DND-41 (cell line): ENCODE data around the gene TSPAN18.

Experiments used
- ATAC-seq: fragments of 200-7000 bp; cut with Tn5 transposase; 3 replicates; pipeline ENCODE4 v1.9.1; 2021; ENCODE audit warnings: low read depth; ENCODE audit not compliant: insufficient read depth
- DNase-seq: peaks from one replicate; pipeline ENCODE4 v3.0.0-alpha.2; 2020
- H2AFZ ChIP-seq: 2 replicates; pipeline ENCODE4 v1.6.0; 2012; ENCODE audit warnings: low read depth, low read length
- H3K27ac ChIP-seq: 2 replicates; pipeline ENCODE4 v1.5.1; 2012; ENCODE audit warnings: low read length, inconsistent platforms
- H3K27me3 ChIP-seq: fragments of 200-600 bp; sonication (generic); 2 replicates; pipeline ENCODE4 v1.6.0; 2012; ENCODE audit warnings: low read length, mild to moderate bottlenecking, inconsistent platforms; ENCODE audit not compliant: insufficient read depth, poor library complexity
- H3K36me3 ChIP-seq: 2 replicates; pipeline ENCODE4 v1.5.1; 2012; ENCODE audit warnings: low read length, inconsistent platforms; ENCODE audit not compliant: insufficient read depth
- H3K4me1 ChIP-seq: 2 replicates; pipeline ENCODE4 v1.5.1; 2012; ENCODE audit warnings: mild to moderate bottlenecking, low read length; ENCODE audit not compliant: insufficient read depth
- H3K4me2 ChIP-seq: 2 replicates; pipeline ENCODE4 v1.6.0; 2012; ENCODE audit warnings: mild to moderate bottlenecking, moderate library complexity, low read length, inconsistent platforms; ENCODE audit not compliant: insufficient read depth
- H3K4me3 ChIP-seq, 2 experiments: fragments of 200-600 bp in 1 of 2; shearing (Covaris generic) in 1 of 2; 2 replicates each; pipeline ENCODE4 v1.5.1; 2012 to 2016; ENCODE audit warnings: inconsistent platforms in 2 of 2, low read length in 2 of 2, mild to moderate bottlenecking in 2 of 2, low read depth in 1 of 2, moderate library complexity in 1 of 2
- H3K79me2 ChIP-seq: 2 replicates; pipeline ENCODE4 v1.6.0; 2012; ENCODE audit warnings: low read length, inconsistent platforms; ENCODE audit not compliant: insufficient read depth
- H3K9ac ChIP-seq: 2 replicates; pipeline ENCODE4 v1.6.0; 2012; ENCODE audit warnings: low read depth, mild to moderate bottlenecking, inconsistent platforms, low read length, moderate library complexity
- H3K9me3 ChIP-seq: 2 replicates; pipeline ENCODE4 v1.5.1; 2012; ENCODE audit warnings: low read length, moderate library complexity, mild to moderate bottlenecking, inconsistent platforms; ENCODE audit not compliant: insufficient read depth, severe bottlenecking
- H4K20me1 ChIP-seq: 2 replicates; pipeline ENCODE4 v1.6.0; 2012; ENCODE audit warnings: low read length; ENCODE audit not compliant: insufficient read depth
- EZH2 ChIP-seq: IDR thresholded peaks from 3 replicates; pipeline ENCODE4 v1.6.1; 2012; ENCODE audit warnings: borderline replicate concordance, low read depth, mild to moderate bottlenecking, moderate library complexity, low read length, inconsistent platforms; ENCODE audit not compliant: severe bottlenecking
- TF ChIP-seq, protein P1 (sequence below): IDR thresholded peaks from 2 replicates; pipeline ENCODE4 v1.5.1; 2012; ENCODE audit warnings: borderline replicate concordance, low read length, moderate library complexity, mild to moderate bottlenecking; ENCODE audit not compliant: poor library complexity, severe bottlenecking; ENCODE audit errors: extremely low read depth

Gene TSPAN18

DNA sequence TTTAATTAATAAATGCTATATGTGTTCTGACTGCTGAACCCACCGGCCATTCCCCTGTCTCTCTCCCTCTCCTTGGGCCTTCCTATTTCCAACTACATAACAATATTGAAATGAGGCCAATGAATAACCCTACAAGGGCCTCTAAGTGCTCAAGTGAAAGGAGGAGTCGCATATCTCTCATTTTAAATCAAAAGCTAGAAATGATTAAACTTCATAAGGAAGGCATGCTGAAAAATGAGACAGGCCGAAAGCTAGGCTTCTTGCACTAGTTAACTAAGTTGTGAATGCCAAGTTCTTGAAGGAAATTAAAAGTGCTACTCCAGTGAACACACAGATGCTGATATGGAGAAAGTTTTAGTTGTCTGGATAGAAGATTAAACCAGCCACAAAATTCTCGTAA, 109.2 kb downstream of the TSPAN18 start:
- DNase-seq (no peak), ATAC-seq (no peak)
- Histone ChIP-seq H3K9ac (no peak overlapping the region), H2AFZ (no peak overlapping the region), H3K4me2 (no peak overlapping the region), H3K4me3 (no peak overlapping the region), H3K27ac (no peak overlapping the region), H3K4me1 (no peaks in the 10 kb centered on the region), H3K9me3 (peaks cover 2% of the 10 kb centered on the region), H3K79me2 (no peaks in the 10 kb centered on the region), H4K20me1 (no peaks in the 10 kb centered on the region; the same call in 1 of the 2 replicates), H3K36me3 (no peaks in the 10 kb centered on the region), H3K27me3 (peaks cover 2% of the 10 kb centered on the region)
- no peak for TF ChIP-seq EZH2
- TF ChIP-seq, protein P1, sequence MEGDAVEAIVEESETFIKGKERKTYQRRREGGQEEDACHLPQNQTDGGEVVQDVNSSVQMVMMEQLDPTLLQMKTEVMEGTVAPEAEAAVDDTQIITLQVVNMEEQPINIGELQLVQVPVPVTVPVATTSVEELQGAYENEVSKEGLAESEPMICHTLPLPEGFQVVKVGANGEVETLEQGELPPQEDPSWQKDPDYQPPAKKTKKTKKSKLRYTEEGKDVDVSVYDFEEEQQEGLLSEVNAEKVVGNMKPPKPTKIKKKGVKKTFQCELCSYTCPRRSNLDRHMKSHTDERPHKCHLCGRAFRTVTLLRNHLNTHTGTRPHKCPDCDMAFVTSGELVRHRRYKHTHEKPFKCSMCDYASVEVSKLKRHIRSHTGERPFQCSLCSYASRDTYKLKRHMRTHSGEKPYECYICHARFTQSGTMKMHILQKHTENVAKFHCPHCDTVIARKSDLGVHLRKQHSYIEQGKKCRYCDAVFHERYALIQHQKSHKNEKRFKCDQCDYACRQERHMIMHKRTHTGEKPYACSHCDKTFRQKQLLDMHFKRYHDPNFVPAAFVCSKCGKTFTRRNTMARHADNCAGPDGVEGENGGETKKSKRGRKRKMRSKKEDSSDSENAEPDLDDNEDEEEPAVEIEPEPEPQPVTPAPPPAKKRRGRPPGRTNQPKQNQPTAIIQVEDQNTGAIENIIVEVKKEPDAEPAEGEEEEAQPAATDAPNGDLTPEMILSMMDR, result no peak

DNA sequence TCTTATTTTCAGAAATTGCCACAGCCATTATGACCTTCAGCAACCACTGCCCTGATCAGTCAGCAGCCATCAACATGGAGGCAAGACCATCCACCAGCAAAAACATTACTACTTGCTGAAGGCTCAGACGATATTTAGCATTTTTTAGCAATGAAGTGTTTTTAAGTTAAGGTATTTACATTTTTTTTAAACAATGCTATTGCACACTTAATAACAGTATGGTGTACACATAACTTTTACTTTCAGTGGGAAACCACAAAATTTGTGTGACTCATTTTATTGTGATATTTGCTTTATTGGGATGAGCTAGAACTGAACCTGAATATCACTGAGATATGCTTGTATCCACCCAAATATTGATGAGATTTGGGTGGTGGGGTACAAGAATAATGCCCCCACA, 110.9 kb downstream of the TSPAN18 start:
- Histone ChIP-seq H4K20me1 (no peaks in the 10 kb centered on the region; the same call in 1 of the 2 replicates), H3K27ac (no peak overlapping the region), H3K4me3 (no peak overlapping the region), H3K4me1 (no peaks in the 10 kb centered on the region), H3K36me3 (no peaks in the 10 kb centered on the region), H3K4me2 (no peak overlapping the region), H3K9me3 (peaks cover 2% of the 10 kb centered on the region), H3K9ac (no peak overlapping the region), H3K79me2 (no peaks in the 10 kb centered on the region), H3K27me3 (peaks cover 2% of the 10 kb centered on the region), H2AFZ (no peak overlapping the region)
- TF ChIP-seq, protein P1, result no peak
- no peak for TF ChIP-seq EZH2
- DNase-seq (no peak), ATAC-seq (no peak)

GRCh38 chr11:44839458-44840084, 112.8 kb downstream of the TSPAN18 start:
- H3K4me2 ChIP-seq, result no peak overlapping the region
- H3K4me3 ChIP-seq, result no peak overlapping the region
- no peaks in the 10 kb centered on the region for H4K20me1 ChIP-seq
- ATAC-seq, result no peak
- no peaks in the 10 kb centered on the region for H3K4me1 ChIP-seq
- DNase-seq, result no peak
- H3K27ac ChIP-seq, result no peak overlapping the region
- no peak overlapping the region for H3K9ac ChIP-seq
- peaks cover 2% of the 10 kb centered on the region for H3K9me3 ChIP-seq
- H3K79me2 ChIP-seq, result no peaks in the 10 kb centered on the region
- no peak overlapping the region for H2AFZ ChIP-seq
- H3K36me3 ChIP-seq, result no peaks in the 10 kb centered on the region
- H3K27me3 ChIP-seq, result peaks cover 2% of the 10 kb centered on the region
- TF ChIP-seq, protein P1, result no peak
- TF ChIP-seq EZH2, result no peak
